ENCODE data around the gene SNX4.

DNA sequence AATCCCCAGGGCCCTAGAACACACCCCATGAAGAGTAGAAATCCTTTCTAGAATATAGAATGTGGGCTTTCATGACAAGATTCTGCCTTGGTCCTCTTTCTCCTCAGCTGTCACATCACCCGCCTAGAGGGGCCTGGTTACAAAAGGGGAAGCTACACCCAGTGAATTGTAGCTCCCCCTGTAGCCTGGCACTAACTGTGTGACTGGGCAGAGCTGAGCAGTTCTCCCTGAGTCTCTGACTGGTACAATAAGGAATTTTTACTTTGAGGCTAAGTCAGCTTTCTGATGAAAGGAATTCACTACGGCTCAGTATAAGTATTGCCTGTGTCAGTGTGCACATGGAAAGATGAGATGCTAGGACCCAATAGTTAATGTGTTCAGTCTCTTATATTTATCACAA is 116.2 kb downstream of the SNX4 start:
- TF ChIP-seq CTCF (IDR thresholded peaks at IDR 0.05; ENCODE audit: low read depth, low read length): peak; percentile 27
- no peak for TF ChIP-seq POLR2A (IDR thresholded peaks at IDR 0.05; ENCODE audit: extremely low read depth, insufficient read length)

Measured in NB4 (cell line).